ENCODE results near the gene TMEM184B. TPM values are rescaled to one million over a fixed set of nuclear protein-coding genes. Genes with fewer than 3 reads are reported as not detected.

TMEM184B gene
- total and polyA plus RNA-seq, 8 donors = 11.6 to 30.5 (median 18.6) TPM

DNA sequence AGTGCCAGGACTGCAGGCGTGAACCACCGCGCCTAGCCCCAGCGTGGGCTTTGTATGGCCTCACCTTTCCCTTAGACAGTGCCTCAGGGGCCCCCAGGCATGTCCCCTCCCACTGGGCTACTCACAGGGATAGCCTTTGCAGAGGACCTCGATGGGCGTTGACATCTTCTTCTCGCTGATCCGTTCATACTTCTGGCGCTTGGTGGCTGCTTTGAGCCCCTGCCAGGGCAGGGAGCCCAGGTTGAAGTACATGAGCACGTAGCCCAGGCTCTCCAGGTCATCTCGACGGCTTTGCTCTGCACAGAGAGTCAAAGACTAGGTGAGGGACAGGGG, 26.9 kb upstream of the TMEM184B start:
- WGBS, 2 donors = 60 to 71% methylated on average over 12 of the region's 12 CpGs
- H3K36me3 ChIP-seq = peaks cover 3 to 75% (median 39%) of the 10 kb centered on the region in 3 donors

DNA sequence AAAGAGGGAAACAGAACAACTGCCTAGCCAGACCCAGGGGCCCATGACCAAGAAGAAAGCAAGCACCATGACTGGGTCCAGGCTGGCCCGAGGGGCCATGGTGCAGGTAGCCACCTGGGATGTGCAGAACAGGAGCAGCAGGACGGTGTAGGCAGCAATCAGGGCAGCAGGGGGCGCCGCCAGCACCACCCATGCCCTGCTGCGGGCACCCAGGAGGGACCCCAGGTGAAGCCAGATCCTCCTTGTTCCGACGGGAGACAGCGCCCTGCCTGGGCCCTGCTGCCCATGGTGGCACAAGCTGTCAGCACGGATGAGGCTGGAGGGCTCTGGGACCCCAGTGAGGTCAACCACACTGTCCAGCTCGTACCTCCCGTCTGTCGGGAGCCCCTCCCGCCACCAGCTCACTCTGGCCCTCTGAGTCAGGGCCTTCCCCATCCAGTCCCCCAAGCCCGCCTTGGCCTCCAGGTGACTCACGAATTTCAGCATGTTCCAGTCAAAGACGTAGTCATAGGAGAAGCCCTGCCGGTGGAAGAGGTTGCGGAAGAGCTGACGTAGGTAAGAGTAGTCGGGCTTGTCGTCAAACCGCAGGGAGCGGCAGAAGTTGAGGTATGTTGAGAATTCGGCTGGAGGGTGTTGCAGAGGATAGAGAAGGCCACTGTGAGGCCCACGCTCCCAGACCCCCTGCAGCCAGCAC, 25.6 kb upstream of the TMEM184B start:
- peak in 3 of 4 donors; percentile 7 to 22 (median 16) for ATAC-seq
- Histone ChIP-seq H3K9me3 (no peaks in the 10 kb centered on the region), H3K27ac (peak overlapping the region in 1 of 4 donors; percentile 5), H3K27me3 (no peaks in the 10 kb centered on the region), H3K36me3 (peaks cover 0 to 82% (median 45%) of the 10 kb centered on the region in 3 donors), H3K4me3 (no peak overlapping the region), H3K4me1 (peaks cover 0 to 10% (median 4%) of the 10 kb centered on the region in 3 donors)
- FAIRE-seq = no peak
- intact Hi-C loops (cut with DNase I) = no loop called here
- peak in 1 of 6 donors; percentile 71 for DNase-seq
- WGBS, 2 donors = 86 to 88% methylated on average over 24 to 25 of the region's 25 CpGs
- TF ChIP-seq, protein P1, sequence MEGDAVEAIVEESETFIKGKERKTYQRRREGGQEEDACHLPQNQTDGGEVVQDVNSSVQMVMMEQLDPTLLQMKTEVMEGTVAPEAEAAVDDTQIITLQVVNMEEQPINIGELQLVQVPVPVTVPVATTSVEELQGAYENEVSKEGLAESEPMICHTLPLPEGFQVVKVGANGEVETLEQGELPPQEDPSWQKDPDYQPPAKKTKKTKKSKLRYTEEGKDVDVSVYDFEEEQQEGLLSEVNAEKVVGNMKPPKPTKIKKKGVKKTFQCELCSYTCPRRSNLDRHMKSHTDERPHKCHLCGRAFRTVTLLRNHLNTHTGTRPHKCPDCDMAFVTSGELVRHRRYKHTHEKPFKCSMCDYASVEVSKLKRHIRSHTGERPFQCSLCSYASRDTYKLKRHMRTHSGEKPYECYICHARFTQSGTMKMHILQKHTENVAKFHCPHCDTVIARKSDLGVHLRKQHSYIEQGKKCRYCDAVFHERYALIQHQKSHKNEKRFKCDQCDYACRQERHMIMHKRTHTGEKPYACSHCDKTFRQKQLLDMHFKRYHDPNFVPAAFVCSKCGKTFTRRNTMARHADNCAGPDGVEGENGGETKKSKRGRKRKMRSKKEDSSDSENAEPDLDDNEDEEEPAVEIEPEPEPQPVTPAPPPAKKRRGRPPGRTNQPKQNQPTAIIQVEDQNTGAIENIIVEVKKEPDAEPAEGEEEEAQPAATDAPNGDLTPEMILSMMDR (IDR thresholded peaks at IDR 0.05) = no peak

More for the DNA sequence above, 26.9 kb upstream of the TMEM184B start:
- TF ChIP-seq, protein P1 (IDR thresholded peaks at IDR 0.05) = no peak
- Histone ChIP-seq H3K4me1 (peaks cover 5 to 16% (median 11%) of the 10 kb centered on the region in 3 donors), H3K27me3 (no peaks in the 10 kb centered on the region), H3K9me3 (no peaks in the 10 kb centered on the region), H3K4me3 (no peak overlapping the region), H3K27ac (no peak overlapping the region)
- DNase-seq = no peak
- intact Hi-C loops (cut with DNase I) = no loop called here
- FAIRE-seq = no peak
- ATAC-seq = peak in 1 of 4 donors; percentile 5

DNA sequence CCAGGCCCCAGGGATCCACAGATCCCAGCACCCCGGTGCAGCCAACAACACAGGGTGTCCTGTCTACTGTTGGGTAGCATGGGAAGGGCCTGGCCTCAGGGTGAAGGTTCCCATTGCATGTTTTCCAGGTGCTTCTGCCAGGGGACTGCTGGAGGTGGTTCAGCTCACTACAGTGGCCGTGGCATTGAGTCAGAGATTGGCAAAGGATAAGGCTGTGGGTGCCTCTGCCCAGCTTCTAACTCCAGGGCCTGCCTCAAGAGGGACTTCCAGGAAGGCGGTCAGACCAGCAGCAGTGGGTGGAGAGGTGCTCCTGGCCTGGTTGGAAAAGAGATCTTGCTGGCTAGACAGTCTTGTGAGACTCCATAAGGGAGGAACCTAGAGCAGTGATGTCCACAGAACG, 23.6 kb upstream of the TMEM184B start:
- Histone ChIP-seq H3K4me3 (no peak overlapping the region), H3K9me3 (no peaks in the 10 kb centered on the region), H3K4me1 (peaks cover 0 to 10% (median 4%) of the 10 kb centered on the region in 3 donors), H3K27ac (no peak overlapping the region), H3K27me3 (no peaks in the 10 kb centered on the region), H3K36me3 (peaks cover 0 to 70% (median 48%) of the 10 kb centered on the region in 3 donors)
- intact Hi-C loops (cut with DNase I) = no loop called here
- TF ChIP-seq, protein P1 (IDR thresholded peaks at IDR 0.05) = no peak
- WGBS, 2 donors = 78 to 81% methylated on average over 4 of the region's 4 CpGs
- ATAC-seq (no peak), DNase-seq (no peak), FAIRE-seq (no peak)

DNA sequence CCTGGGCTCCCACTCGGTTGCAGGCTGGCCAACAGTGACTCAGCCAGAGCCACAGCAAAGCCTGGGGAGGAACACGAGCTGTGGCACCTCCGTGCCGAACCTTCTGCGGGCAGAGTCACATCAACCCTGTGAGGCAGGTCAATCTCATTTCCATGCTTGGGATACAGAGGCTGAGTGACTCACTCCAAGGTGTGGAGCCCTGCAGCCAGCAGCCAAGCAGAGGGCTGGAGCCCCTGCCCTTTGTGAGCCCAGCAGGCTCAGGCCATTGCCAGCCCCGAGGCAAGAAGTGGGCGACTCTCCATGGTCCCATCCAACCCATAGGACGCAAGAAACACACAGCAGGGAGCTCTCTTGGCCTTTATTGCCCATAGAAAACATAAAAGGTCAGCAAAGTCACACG, 23.1 kb upstream of the TMEM184B start:
- DNase-seq (no peak), ATAC-seq (no peak), FAIRE-seq (no peak)
- no peak overlapping the region for H3K4me3 ChIP-seq
- H3K4me1 ChIP-seq = peaks cover 0 to 10% (median 4%) of the 10 kb centered on the region in 3 donors
- H3K27ac ChIP-seq = no peak overlapping the region
- intact Hi-C loops (cut with DNase I) = no loop called here
- H3K36me3 ChIP-seq = peaks cover 0 to 67% (median 47%) of the 10 kb centered on the region in 3 donors
- no peaks in the 10 kb centered on the region for H3K9me3 ChIP-seq
- no peaks in the 10 kb centered on the region for H3K27me3 ChIP-seq
- 95 to 97% methylated on average over 9 of the region's 9 CpGs for WGBS, 2 donors
- TF ChIP-seq, protein P1 (IDR thresholded peaks at IDR 0.05) = no peak

DNA sequence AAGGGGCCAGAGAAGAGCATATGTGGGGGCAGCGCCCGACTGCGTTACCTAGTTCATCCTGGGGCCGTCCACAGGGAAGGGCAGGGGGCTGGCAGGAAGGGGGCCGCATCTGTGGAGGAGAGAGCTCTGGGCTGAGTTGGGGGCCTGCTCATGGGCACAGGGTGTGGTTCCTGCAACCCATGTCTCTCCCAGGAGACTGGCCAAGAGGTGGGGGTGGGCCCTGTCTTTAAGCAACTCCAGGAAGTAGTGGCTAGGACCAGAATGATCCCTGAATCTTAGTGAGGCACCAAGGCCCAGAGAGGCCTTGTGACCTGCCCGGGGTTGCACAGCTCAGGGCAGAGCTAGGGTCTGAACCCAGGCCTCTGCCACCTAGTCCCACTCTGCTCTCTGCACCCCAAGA, 22.5 kb upstream of the TMEM184B start:
- no peaks in the 10 kb centered on the region for H3K9me3 ChIP-seq
- FAIRE-seq = no peak
- 91 to 93% methylated on average over 6 of the region's 6 CpGs for WGBS, 2 donors
- no peaks in the 10 kb centered on the region for H3K27me3 ChIP-seq
- peaks cover 0 to 10% (median 4%) of the 10 kb centered on the region in 3 donors for H3K4me1 ChIP-seq
- TF ChIP-seq, protein P1 (IDR thresholded peaks at IDR 0.05) = no peak
- ATAC-seq = no peak
- intact Hi-C loops (cut with DNase I) = no loop called here
- no peak overlapping the region for H3K4me3 ChIP-seq
- no peak for DNase-seq
- H3K36me3 ChIP-seq = peaks cover 0 to 62% (median 42%) of the 10 kb centered on the region in 3 donors
- H3K27ac ChIP-seq = no peak overlapping the region

All from pancreas (tissue), 10 donors.